T1000 (cell line): ENCODE measurements around the gene IVD.

Experiments used
- DNase-seq: peaks from one replicate; lab custom pipeline; 2025; ENCODE audit warnings: mixed read lengths; lab: John Stamatoyannopoulos, UW

The IVD gene

DNA sequence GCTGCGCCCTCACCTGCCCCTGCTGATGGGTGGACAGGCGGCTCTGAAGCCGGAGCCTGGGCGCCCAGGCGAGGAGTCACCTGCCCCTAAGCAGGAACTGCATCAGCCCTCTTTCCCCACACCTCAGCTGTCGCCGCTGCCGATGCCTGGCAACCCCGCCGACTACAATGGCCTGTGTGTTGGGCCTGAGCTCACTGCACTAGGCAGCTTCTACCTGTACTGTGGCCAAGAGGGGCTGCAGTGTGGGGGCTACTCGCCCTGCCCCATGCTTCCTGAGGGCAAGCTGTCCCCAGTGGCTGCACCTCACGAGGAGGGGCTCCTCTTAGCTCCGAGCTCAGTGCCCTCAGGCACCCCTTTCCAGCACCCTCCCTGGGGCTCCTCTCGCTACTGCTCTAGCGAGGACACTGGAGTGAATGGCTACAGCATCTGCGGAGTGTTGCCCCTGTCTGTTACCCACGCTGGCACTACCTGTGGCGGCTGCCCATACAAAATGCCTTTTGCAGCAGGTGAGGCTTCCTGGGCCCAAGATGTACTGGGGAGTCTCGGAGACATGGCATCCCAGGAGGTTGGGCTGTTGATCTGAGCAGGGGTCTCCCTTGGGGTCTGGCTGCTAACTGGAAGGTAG is 53.9 kb downstream of the IVD start:
- no peak for DNase-seq

GRCh38 chr15:40460404-40460803 is 54.8 kb downstream of the IVD start:
- DNase-seq: no peak

DNA sequence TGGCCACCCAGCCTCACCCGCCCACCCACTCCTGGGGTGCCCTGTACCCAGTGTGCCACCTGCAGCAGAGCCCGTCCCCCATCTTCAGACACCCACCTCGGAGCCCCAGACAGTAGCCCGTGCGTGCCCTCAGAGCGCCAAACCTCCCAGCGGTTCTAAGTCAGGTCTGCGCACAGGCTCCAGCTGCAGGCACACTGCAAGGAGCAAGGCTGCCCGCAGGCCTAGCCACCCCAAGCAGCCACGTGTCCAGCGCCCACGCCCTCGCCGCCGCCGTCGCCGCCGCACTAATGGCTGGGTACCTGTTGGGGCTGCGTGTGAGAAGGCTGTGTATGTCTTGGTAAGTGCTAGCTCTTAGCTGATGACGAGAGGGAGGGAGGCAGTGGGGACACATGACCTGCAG is 56.4 kb downstream of the IVD start:
- DNase-seq: no peak

- no peak for DNase-seq
These were observed 57.7 kb downstream of the IVD start for GRCh38 chr15:40463279-40463678.

GRCh38 chr15:40463886-40464545 is 58.4 kb downstream of the IVD start:
- DNase-seq: no peak

DNA sequence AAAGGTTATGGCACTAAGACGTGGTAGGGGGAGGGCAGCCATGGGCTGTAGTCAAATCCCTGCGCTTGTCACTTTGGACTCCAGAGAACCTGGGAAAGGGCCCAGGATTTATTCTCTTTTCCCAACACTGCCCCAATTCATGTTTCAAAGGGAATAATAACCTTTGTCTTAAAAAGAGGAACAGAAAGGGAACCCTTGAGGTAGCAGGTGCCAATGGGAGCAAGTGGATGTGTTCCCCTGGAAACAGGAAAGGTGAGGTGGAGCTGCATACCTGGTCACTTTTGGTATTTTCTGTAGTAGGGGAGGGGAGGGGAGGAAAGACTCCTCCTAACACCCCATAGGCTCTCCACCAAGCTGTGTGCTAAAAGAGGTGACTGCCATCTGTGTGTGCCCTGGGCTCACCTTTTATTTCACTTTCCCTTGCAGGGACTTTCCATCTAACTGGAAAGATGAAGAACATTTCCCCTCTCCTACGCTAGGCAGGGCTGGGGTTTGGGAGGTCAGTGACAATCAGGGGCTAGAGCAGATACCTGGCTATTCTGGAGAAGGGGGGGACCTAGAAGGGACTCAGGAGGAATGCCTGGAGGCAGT is 59.1 kb downstream of the IVD start:
- no peak for DNase-seq

GRCh38 chr15:40465939-40466338 is 60.3 kb downstream of the IVD start:
- no peak for DNase-seq

- no peak for DNase-seq
These were observed 61.0 kb downstream of the IVD start for GRCh38 chr15:40466426-40467260.

DNA sequence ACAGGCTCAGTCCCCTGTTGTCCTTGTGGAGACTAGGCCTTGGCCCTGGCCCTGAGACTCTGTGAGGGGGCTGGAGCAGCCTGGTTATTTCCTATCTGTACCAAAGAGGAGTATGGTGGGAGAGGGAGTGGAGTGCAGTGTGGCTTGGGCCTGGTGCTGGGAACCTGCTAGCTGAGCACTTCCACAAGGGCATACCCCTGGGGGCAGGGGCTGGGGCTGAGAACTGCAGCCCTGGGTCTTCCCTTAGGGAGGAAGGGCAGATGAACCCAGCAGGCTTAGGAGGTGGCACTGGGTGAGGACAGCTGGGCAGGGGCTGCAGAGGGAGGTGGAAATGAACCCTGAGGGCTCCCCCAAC is 61.6 kb downstream of the IVD start:
- DNase-seq: no peak

DNA sequence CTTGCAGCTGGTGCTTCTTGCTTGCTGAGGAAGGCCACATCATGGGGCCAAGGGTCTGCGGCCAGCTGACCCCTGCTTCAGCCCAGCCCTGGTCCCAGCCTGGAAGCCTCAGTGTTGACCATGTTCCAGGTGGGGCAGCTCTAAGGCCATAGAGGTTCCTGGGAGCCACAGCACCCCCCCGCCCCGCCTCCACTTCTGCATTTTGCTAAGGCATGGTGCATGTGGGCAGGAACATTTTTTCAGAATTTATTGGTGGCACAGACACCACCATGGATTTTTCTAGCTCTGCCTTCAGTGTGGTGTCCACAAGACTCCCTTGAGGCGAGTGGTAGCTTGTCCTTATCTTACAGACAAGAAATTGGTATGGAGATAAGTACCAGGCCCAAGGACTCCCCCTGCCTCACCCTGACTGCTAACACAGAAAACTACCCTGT is 63.3 kb downstream of the IVD start:
- no peak for DNase-seq

DNA sequence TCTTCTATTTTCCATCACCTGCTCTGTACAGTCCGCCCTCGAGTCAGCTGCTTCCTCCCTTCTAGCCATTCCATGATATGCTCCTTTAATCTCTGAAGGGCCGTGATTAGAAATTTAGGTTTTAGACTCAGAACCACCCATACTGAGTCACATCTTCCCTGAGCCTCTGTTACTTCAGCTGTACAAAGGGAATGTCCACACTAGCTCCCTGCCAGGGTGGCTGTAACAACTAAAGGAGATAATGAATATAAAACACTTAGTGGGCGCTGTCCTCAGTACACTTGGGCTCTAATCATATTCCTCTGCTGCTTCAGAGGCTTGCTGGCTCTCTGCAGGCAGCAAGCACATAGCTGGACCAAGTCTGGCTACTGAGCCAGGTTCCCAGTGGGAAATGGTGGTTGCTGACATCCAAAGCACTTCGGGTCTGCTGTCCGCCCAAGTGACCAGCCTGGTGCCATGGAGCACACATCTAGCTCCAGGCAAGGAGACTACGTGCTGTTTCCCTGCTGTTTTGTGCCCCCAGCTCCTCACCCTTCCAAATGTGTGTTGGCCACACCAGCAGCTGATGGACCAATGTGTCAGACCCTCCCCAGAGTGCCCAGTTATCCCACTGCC is 64.3 kb downstream of the IVD start:
- DNase-seq: no peak

DNA sequence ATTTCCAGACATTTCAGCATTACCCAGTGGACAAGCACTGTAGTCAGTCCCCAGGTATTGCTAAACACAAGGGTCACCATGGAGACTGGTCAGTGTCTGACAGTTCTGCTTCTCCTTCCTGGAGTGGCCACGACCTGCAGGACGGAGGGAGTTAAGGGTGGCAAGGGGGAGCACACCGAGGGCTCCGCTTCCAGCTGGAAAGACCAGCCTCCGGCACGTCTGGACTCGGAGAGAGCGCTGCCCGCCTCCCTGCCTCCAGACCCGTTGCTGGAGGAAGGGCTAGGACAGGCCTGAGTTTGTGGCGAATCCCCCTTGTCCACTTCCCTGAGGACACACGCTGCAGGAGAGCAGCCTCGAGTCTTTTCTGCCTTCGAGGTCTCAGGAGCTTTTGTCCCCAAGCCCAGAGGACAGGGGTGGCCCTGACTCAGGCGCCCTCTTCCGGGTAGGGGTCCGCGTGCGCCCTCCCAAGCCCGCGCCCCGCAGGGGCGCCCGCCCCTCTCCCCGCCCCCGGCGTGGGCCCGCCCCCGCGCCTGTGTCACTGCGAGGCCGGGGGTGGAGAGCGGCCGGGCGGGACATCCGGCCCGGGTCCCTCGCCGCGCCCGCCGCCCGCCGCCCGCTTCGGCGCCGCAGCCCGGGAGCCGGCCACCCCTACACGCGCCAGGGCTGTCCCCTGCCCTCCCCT is 65.0 kb downstream of the IVD start, which contains the start of gene CHST14:
CHST14 (plus strand) TSS at position 562 of the 682 bp plus-strand sequence. CDS start 230 bp downstream, outside the sequence.
- peak; percentile 25 for DNase-seq
